ENCODE results near the gene PPP1R10.
A peak's percentile ranks its signal among the peaks of the same experiment; 100 is the strongest.

Gene PPP1R10

GRCh38 chr6:30598912-30599624 is 18.0 kb downstream of the PPP1R10 start:
- DNase-seq (ENCODE audit: low read depth): no peak

- peak; percentile 79 for DNase-seq (ENCODE audit: low read depth)
Observed at GRCh38 chr6:30597315-30598144, 19.5 kb downstream of the PPP1R10 start.

- no peak for DNase-seq (ENCODE audit: low read depth)
Observed at GRCh38 chr6:30592287-30592686, 24.8 kb downstream of the PPP1R10 start.

DNA sequence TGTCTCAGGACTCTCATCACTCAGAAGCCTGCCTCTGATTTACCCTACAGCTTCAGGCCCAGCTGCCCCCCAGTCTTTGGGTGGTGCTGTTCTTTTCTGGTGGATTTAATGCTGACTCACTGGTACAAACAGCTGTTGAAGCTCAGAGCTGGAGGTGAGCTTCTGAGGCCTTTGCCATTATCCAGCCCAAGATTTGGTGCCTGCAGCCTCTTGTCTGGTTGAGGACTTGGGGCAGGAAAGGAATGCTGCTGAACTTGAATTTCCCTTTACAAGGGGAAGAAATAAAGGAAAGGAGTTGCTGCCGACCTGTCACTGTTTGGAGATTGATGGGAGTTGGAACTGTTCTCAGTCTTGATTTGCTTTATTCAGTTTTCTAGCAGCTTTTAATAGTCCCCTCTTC is 26.0 kb downstream of the PPP1R10 start:
- DNase-seq (ENCODE audit: low read depth): peak; percentile 57

- DNase-seq (ENCODE audit: low read depth): no peak
Observed at GRCh38 chr6:30590509-30590908, 26.5 kb downstream of the PPP1R10 start.

DNA sequence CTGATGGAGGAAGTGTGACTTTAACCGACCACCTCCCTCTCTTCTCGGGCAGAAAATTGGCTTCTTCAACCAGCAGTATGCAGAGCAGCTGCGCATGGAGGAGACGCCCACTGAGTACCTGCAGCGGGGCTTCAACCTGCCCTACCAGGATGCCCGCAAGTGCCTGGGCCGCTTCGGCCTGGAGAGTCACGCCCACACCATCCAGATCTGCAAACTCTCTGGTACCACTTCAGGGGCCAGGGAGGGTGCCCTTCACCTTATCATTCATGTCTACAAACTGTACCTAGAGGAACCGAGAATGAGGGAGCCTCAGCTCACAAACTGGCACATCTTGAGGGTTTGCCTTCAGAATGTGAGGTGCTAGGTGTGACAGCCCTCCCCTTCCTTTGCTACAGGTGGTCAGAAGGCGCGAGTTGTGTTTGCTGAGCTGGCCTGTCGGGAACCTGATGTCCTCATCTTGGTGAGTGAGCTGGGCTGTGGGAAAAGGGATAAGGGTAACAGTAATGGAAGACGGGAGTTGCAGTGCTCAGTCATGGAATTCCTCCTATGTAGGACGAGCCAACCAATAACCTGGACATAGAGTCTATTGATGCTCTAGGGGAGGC is 27.2 kb downstream of the PPP1R10 start:
- DNase-seq (ENCODE audit: low read depth): no peak

DNA sequence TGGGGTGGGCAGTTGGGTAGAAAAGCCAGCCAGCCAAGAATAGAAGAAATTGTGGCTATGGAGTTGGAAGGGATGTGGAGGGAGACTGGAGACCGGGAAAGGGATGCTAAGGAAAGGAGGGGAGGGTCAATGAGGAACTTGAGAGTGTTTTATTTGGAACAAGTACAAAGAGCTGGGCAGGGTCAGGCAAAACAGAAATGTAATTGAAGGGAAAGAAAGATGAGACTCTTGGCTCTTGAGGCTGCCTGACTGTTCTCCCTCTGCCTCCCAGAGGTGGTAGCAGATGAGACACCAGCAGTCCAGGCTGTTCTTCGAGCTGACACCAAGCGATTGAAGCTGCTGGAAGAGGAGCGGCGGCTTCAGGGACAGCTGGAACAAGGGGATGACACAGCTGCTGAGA is 33.1 kb downstream of the PPP1R10 start:
- DNase-seq (ENCODE audit: low read depth): no peak

DNA sequence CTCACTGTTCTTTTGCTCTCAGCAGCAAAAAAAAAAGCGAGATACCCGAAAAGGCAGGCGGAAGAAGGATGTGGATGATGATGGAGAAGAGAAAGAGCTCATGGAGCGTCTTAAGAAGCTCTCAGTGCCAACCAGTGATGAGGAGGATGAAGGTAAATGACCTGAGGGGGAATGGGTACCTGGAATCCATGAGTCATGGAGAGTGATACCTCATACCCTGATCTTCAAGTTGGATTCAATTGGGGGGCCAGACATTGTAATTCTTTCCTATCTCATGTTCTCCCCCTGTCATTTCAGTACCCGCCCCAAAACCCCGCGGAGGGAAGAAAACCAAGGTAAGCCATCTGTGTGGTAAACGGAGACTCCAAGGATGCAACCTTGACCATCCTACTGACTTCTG is 39.0 kb downstream of the PPP1R10 start:
- no peak for DNase-seq (ENCODE audit: low read depth)

DNA sequence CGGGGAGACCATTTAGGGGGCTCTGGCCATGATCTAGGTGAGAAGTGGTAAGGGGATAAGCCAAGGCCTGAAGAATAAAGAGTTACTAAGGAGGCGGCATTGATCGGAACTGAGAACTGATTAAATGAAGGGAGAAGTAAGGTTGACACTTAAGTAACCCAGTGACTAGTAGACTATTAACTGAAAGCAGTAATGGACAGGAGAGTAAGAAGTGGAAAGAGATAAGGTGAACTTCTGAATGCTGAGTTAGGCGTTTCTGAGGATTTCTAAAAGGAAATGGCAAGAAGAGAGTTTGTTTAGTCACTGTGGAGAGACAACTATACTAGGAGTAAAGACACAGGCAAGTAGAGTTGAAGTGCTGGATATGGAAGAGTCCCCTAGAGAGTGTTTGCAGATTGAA is 43.9 kb downstream of the PPP1R10 start:
- no peak for DNase-seq (ENCODE audit: low read depth)

DNA sequence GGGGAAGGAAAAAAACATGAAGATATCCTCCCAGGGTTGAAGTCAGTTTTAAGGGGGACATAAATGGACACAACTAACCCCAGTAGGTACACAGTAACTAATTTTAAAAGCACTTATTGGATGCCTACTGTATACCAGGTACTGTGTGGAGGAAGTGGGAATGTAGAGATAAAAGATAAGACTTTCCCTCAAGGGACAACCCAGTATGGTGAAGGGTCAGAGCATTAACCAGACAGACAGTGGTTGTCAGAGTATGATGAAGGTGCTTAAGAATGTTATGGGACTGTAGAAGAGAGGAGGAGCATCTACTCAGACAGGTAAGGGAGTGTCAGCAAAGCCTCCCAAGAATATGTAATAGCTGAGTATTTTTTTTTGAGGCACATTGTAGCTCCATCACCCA is 44.9 kb downstream of the PPP1R10 start:
- no peak for DNase-seq (ENCODE audit: low read depth)

DNA sequence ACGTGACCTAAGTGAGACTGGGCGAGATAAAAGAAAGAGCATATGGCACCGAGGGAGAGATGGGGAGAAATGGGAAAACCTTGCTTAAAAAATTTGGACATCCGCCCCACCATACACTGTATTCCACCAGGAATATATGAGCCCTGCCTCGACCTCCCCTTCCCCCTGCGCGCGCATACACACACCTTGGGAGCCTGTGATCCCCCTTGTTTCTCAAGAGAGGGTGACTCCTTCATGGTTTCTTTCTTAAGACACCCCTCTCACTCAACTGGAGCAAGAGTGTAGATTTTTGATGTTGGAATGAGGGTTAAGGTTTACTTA is 45.3 kb downstream of the PPP1R10 start:
- peak; percentile 4 for DNase-seq (ENCODE audit: low read depth)

- DNase-seq (ENCODE audit: low read depth): peak; percentile 92
Observed at GRCh38 chr6:30571075-30571761, 45.8 kb downstream of the PPP1R10 start, which contains the start of gene ABCF1. TSS of gene ABCF1 (plus strand) at chr6:30571442. CDS start at chr6:30571488, 46 bp downstream.

DNA sequence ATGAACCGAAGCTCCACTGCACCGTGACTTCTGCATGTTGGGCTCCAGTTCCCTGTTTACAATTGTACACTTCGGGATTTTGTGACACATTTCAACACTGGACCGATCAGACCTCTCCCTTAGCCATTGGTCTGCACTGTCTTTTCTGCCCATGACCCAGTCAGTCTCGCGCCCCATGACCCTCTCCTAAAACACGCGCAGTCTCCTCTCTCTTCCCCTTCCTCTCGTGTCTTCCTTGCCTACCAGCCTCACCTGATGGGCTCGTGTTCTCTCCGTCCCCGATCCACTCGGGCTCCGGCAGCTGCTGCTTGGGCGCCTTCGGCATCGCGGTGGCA is 46.3 kb downstream of the PPP1R10 start:
- DNase-seq (ENCODE audit: low read depth): no peak

DNA sequence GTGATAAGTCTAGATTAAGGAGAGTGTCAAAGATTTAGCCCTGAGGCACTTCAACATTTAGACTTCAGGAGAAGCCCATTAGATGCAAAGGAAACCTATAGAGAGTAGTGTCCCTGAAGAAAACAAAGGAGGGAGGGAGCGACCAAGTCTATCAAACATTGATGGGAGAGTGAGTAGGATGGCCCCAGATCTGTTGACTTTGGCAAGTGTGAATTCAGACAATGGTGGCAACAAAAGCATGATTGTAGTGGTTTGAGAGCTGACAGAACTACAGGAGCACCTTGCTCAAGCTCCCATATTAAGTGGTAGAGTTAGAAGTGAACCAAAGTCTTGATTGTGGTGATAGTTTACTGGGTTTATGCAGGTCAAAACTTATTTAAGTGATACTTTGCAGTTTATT is 46.8 kb downstream of the PPP1R10 start:
- no peak for DNase-seq (ENCODE audit: low read depth)

GRCh38 chr6:30568245-30568644 is 48.8 kb downstream of the PPP1R10 start:
- DNase-seq (ENCODE audit: low read depth): no peak

- DNase-seq (ENCODE audit: low read depth): peak; percentile 68
Observed at GRCh38 chr6:30565772-30566171, 51.3 kb downstream of the PPP1R10 start.

- DNase-seq (ENCODE audit: low read depth): no peak
Observed at GRCh38 chr6:30564114-30564513, 52.9 kb downstream of the PPP1R10 start.

DNA sequence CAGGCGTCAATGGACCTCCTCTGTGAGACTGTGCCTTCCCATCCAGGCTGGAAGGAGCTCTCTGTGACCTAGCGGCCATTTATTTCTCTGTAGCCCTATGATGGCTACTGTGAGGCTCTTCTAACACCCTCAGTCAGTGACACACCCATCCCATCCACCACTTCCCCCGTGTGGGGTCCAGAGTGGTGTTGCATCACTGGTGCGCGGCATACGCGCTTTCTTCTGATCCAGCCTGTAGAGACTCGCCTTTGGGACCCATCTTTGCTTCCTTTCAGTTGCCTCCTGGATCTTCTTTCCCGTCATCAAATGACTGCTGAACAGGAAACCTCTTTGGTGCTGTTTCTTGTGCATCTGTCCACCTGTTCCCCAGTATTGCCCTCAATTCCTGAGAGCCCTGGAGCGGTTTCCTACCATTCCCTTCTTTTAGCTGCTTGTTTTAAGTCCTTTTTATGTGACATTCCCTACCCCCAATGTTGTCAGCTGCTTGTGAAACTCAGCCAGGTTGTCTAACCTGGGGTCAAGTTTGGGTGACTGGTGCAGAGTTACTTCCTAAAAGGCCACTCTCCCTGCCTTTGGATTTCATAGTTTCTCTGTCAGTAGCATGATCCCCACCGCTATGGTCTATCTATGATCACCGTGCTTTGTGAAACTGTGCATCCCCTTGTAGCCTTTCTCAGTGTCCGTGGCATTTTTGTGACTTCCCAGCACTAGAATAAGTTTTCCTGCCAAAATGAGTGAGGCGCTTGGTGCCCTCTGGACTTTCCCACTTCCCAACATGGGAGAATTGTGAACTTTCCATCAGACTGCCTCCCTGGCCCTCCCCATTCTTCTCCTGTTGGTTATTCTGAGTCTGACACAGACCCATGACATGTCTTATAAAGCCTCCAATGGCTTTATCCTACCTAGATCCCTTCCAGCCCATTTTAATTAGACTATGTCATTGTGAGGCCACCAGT is 54.3 kb downstream of the PPP1R10 start:
- DNase-seq (ENCODE audit: low read depth): no peak

- DNase-seq (ENCODE audit: low read depth): no peak
Observed at GRCh38 chr6:30560930-30561329, 56.1 kb downstream of the PPP1R10 start.

DNA sequence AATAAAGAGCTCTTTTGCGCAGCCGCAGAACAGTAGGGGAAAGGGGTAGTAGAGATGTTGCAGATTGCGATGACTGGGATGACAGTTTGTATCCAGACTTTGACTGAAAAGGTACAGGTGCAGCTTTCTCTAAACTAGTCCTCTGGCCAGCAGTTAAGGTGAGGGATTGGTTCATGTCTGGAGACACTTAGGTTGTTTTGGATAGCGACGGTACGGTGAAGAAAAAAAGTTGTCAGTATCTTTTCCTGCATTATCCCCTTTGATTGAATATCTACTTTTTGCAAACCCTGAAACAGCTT is 59.4 kb downstream of the PPP1R10 start:
- no peak for DNase-seq (ENCODE audit: low read depth)

GRCh38 chr6:30556906-30557682 is 59.9 kb downstream of the PPP1R10 start, which contains the start of gene PRR3:
TSS of gene PRR3 (plus strand) at chr6:30557295. CDS start at chr6:30557345, 50 bp downstream.
- DNase-seq (ENCODE audit: low read depth): peak; percentile 85
